Fibroblast of skin of scalp (primary cell): Measurements from ENCODE around the gene APCDD1.

Experiments
- DNase-seq: peaks from one replicate; pipeline ENCODE4 v3.0.0-alpha.2; 2013

The APCDD1 gene

GRCh38 chr18:10432781-10433180, 21.7 kb upstream of the APCDD1 start:
- DNase-seq, result no peak

- DNase-seq, result no peak
Measured at GRCh38 chr18:10436160-10436559, 18.3 kb upstream of the APCDD1 start.

GRCh38 chr18:10437837-10438236, 16.6 kb upstream of the APCDD1 start:
- no peak for DNase-seq

GRCh38 chr18:10439898-10440297, 14.5 kb upstream of the APCDD1 start:
- DNase-seq, result no peak

GRCh38 chr18:10440884-10441283, 13.6 kb upstream of the APCDD1 start:
- peak; percentile 59 for DNase-seq

GRCh38 chr18:10441472-10441871, 13.0 kb upstream of the APCDD1 start:
- DNase-seq, result no peak

GRCh38 chr18:10442551-10442971, 11.9 kb upstream of the APCDD1 start:
- peak; percentile 32 for DNase-seq

GRCh38 chr18:10443001-10443400, 11.4 kb upstream of the APCDD1 start:
- no peak for DNase-seq

GRCh38 chr18:10444314-10445006, 10.0 kb upstream of the APCDD1 start:
- no peak for DNase-seq

- peak; percentile 28 for DNase-seq
Measured at GRCh38 chr18:10449396-10449795, 5.0 kb upstream of the APCDD1 start.

- peak; percentile 23 for DNase-seq
Measured at GRCh38 chr18:10450986-10451385, 3.4 kb upstream of the APCDD1 start.

- DNase-seq, result no peak
Measured at GRCh38 chr18:10453261-10453805, 1.1 kb upstream of the APCDD1 start.

- no peak for DNase-seq
Measured at GRCh38 chr18:10454681-10455557, 484 bp downstream of the APCDD1 start.

GRCh38 chr18:10455726-10456453, 1.5 kb downstream of the APCDD1 start:
- DNase-seq, result no peak

- DNase-seq, result no peak
Measured at GRCh38 chr18:10456718-10457117, 2.3 kb downstream of the APCDD1 start.

GRCh38 chr18:10457128-10457527, 2.7 kb downstream of the APCDD1 start:
- no peak for DNase-seq

GRCh38 chr18:10457767-10458166, 3.3 kb downstream of the APCDD1 start:
- no peak for DNase-seq

GRCh38 chr18:10458691-10459090, 4.3 kb downstream of the APCDD1 start:
- DNase-seq, result peak; percentile 47

- DNase-seq, result no peak
Measured at GRCh38 chr18:10459587-10459986, 5.2 kb downstream of the APCDD1 start.

- DNase-seq, result no peak
Measured at GRCh38 chr18:10460414-10461018, 6.1 kb downstream of the APCDD1 start.

- DNase-seq, result no peak
Measured at GRCh38 chr18:10461989-10462388, 7.6 kb downstream of the APCDD1 start.

GRCh38 chr18:10462597-10462996, 8.2 kb downstream of the APCDD1 start:
- no peak for DNase-seq
